Activated CD4-positive, alpha-beta T cell treated with anti-CD3 and anti-CD28 coated beads, Interleukin-2, amount 10 ng/mL, durations not matched to agents 24 days and 14 days (primary cell): ENCODE results near the gene TPD52L2. TPM values are rescaled to one million over a fixed set of nuclear protein-coding genes. Genes with fewer than 3 reads are reported as not detected.

ENCODE experiments used
- DNase-seq: peaks from one replicate; pipeline ENCODE4 v3.0.0; 2022
- H3K27ac Mint-ChIP-seq: one replicate; pipeline ENCODE4 v1.8.0; 2022; ENCODE audit warnings: mild to moderate bottlenecking, mixed read lengths
- H3K27me3 Mint-ChIP-seq: one replicate; pipeline ENCODE4 v1.8.0; 2022; ENCODE audit warnings: mixed read lengths
- H3K36me3 Mint-ChIP-seq: one replicate; pipeline ENCODE4 v1.8.0; 2022; ENCODE audit warnings: low read depth, mild to moderate bottlenecking, mixed read lengths
- H3K4me1 Mint-ChIP-seq: one replicate; pipeline ENCODE4 v1.8.0; 2021; ENCODE audit warnings: mixed read lengths
- H3K4me3 Mint-ChIP-seq: one replicate; pipeline ENCODE4 v1.8.0; 2022; ENCODE audit warnings: mild to moderate bottlenecking, moderate library complexity, mixed read lengths
- H3K9me3 Mint-ChIP-seq: one replicate; pipeline ENCODE4 v1.8.0; 2021; ENCODE audit warnings: mixed read lengths
- intact Hi-C: fragments of 100-400 bp; cut with micrococcal nuclease; formaldehyde crosslinking; loops from one replicate; pipeline ENCODE4 v1.15.1; 2023
- total RNA-seq: library from RNA; stranded (reverse); gene quantifications from 2 replicates; pipeline ENCODE4 v1.2.3, GENCODE V29; 2022

Gene TPD52L2
- total RNA-seq, 1 donor from 2014 or later = 78.8 TPM

- Mint-ChIP-seq H3K36me3 (peaks cover 47% of the 10 kb centered on the region), H3K4me3 (no peak overlapping the region), H3K9me3 (no peaks in the 10 kb centered on the region), H3K4me1 (no peaks in the 10 kb centered on the region), H3K27ac (no peak overlapping the region), H3K27me3 (no peaks in the 10 kb centered on the region)
- no peak for DNase-seq
- intact Hi-C loops = no loop called here
Measured at GRCh38 chr20:63886921-63887320, 21.9 kb downstream of the TPD52L2 start.

- peaks cover 37% of the 10 kb centered on the region for H3K36me3 Mint-ChIP-seq
- DNase-seq = no peak
- no peak overlapping the region for H3K4me3 Mint-ChIP-seq
- peaks cover 4% of the 10 kb centered on the region for H3K4me1 Mint-ChIP-seq
- intact Hi-C loops = no loop called here
- peaks cover 3% of the 10 kb centered on the region for H3K27me3 Mint-ChIP-seq
- H3K27ac Mint-ChIP-seq = no peak overlapping the region
- H3K9me3 Mint-ChIP-seq = no peaks in the 10 kb centered on the region
Measured at GRCh38 chr20:63889241-63890200, 24.5 kb downstream of the TPD52L2 start.

- no peaks in the 10 kb centered on the region for H3K9me3 Mint-ChIP-seq
Measured at GRCh38 chr20:63890201-63890576, 25.1 kb downstream of the TPD52L2 start.

GRCh38 chr20:63890616-63891015, 25.5 kb downstream of the TPD52L2 start:
- Mint-ChIP-seq H3K27me3 (peaks cover 3% of the 10 kb centered on the region), H3K4me3 (no peak overlapping the region), H3K9me3 (no peaks in the 10 kb centered on the region), H3K4me1 (peaks cover 4% of the 10 kb centered on the region), H3K36me3 (peaks cover 31% of the 10 kb centered on the region), H3K27ac (no peak overlapping the region)
- DNase-seq = no peak
- intact Hi-C loops = no loop called here

More at GRCh38 chr20:63890201-63890576, 25.1 kb downstream of the TPD52L2 start:
- DNase-seq = no peak
- H3K27ac Mint-ChIP-seq = no peak overlapping the region
- intact Hi-C loops = no loop called here
- H3K27me3 Mint-ChIP-seq = peaks cover 3% of the 10 kb centered on the region
- H3K4me1 Mint-ChIP-seq = peaks cover 4% of the 10 kb centered on the region
- H3K36me3 Mint-ChIP-seq = peaks cover 31% of the 10 kb centered on the region
- H3K4me3 Mint-ChIP-seq = no peak overlapping the region

- DNase-seq = no peak
- H3K9me3 Mint-ChIP-seq = no peaks in the 10 kb centered on the region
- intact Hi-C loops = no loop called here
- peaks cover 33% of the 10 kb centered on the region for H3K36me3 Mint-ChIP-seq
- peaks cover 11% of the 10 kb centered on the region for H3K4me1 Mint-ChIP-seq
- H3K4me3 Mint-ChIP-seq = no peak overlapping the region
- peaks cover 3% of the 10 kb centered on the region for H3K27me3 Mint-ChIP-seq
- H3K27ac Mint-ChIP-seq = no peak overlapping the region
Measured at GRCh38 chr20:63891061-63892002, 26.3 kb downstream of the TPD52L2 start.

GRCh38 chr20:63892402-63892801, 27.3 kb downstream of the TPD52L2 start:
- H3K4me3 Mint-ChIP-seq = no peak overlapping the region
- DNase-seq = no peak
- H3K9me3 Mint-ChIP-seq = no peaks in the 10 kb centered on the region
- H3K4me1 Mint-ChIP-seq = peaks cover 18% of the 10 kb centered on the region
- no peak overlapping the region for H3K27ac Mint-ChIP-seq
- H3K27me3 Mint-ChIP-seq = peaks cover 3% of the 10 kb centered on the region
- intact Hi-C loops = no loop called here
- peaks cover 33% of the 10 kb centered on the region for H3K36me3 Mint-ChIP-seq

- H3K27ac Mint-ChIP-seq = peak overlapping the region; percentile 87
- peaks cover 39% of the 10 kb centered on the region for H3K36me3 Mint-ChIP-seq
- H3K27me3 Mint-ChIP-seq = peaks cover 3% of the 10 kb centered on the region
- intact Hi-C loops = loop anchor here (1.0 to 2.0 kb wide), 3 partner anchors 21 to 87 kb away; partner anchors contain the start of genes PRPF6 and TPD52L2
- peak overlapping the region; percentile 76 for H3K4me3 Mint-ChIP-seq
- no peaks in the 10 kb centered on the region for H3K9me3 Mint-ChIP-seq
- no peak for DNase-seq
- peaks cover 31% of the 10 kb centered on the region for H3K4me1 Mint-ChIP-seq
Measured at GRCh38 chr20:63893999-63894357, 28.9 kb downstream of the TPD52L2 start.

- DNase-seq = peak; percentile 100
- Mint-ChIP-seq H3K4me1 (peaks cover 35% of the 10 kb centered on the region), H3K4me3 (peak within 1 kb of the TSS; percentile 90), H3K36me3 (peaks cover 39% of the 10 kb centered on the region), H3K9me3 (no peaks in the 10 kb centered on the region), H3K27me3 (peaks cover 3% of the 10 kb centered on the region), H3K27ac (peak within 1 kb of the TSS; percentile 94)
- intact Hi-C loops = loop anchor here (1.0 to 5.0 kb wide), 4 partner anchors 21 to 86 kb away; partner anchors contain the start of genes PRPF6, TPD52L2 and UCKL1
Measured at GRCh38 chr20:63894358-63895201, 29.5 kb downstream of the TPD52L2 start, which contains the start of gene DNAJC5. DNAJC5 (plus strand) TSS chr20:63895126; CDS start chr20:63928346, 33,220 bp downstream.

- peak overlapping the region; percentile 90 for H3K4me3 Mint-ChIP-seq
- H3K27me3 Mint-ChIP-seq = peaks cover 3% of the 10 kb centered on the region
Measured at GRCh38 chr20:63895202-63895951, 30.3 kb downstream of the TPD52L2 start.

GRCh38 chr20:63895952-63896263, 30.8 kb downstream of the TPD52L2 start:
- peak overlapping the region; percentile 94 for H3K27ac Mint-ChIP-seq
- peak overlapping the region; percentile 90 for H3K4me3 Mint-ChIP-seq
- peaks cover 3% of the 10 kb centered on the region for H3K27me3 Mint-ChIP-seq
- H3K4me1 Mint-ChIP-seq = peaks cover 38% of the 10 kb centered on the region
- H3K36me3 Mint-ChIP-seq = peaks cover 29% of the 10 kb centered on the region
- H3K9me3 Mint-ChIP-seq = no peaks in the 10 kb centered on the region
- DNase-seq = peak; percentile 68
- intact Hi-C loops = loop anchor here (2.0 to 5.0 kb wide), 4 partner anchors 31 to 85 kb away; partner anchors contain the start of genes PRPF6, TPD52L2 and UCKL1

More at GRCh38 chr20:63895202-63895951, 30.3 kb downstream of the TPD52L2 start:
- intact Hi-C loops = loop anchor here (2.0 to 5.0 kb wide), 3 partner anchors 31 to 85 kb away; partner anchors contain the start of genes PRPF6, TPD52L2 and UCKL1
- peak overlapping the region; percentile 94 for H3K27ac Mint-ChIP-seq
- no peaks in the 10 kb centered on the region for H3K9me3 Mint-ChIP-seq
- peaks cover 32% of the 10 kb centered on the region for H3K36me3 Mint-ChIP-seq
- no peak for DNase-seq
- H3K4me1 Mint-ChIP-seq = peaks cover 35% of the 10 kb centered on the region

- Mint-ChIP-seq H3K36me3 (peaks cover 25% of the 10 kb centered on the region), H3K4me1 (peaks cover 43% of the 10 kb centered on the region), H3K27ac (peak overlapping the region; percentile 94), H3K9me3 (no peaks in the 10 kb centered on the region), H3K4me3 (peak overlapping the region; percentile 90), H3K27me3 (peaks cover 3% of the 10 kb centered on the region)
- peak; percentile 79 for DNase-seq
- intact Hi-C loops = loop anchor here (2.0 to 5.0 kb wide), 2 partner anchors 40 to 61 kb away; partner anchors contain the start of gene UCKL1
Measured at GRCh38 chr20:63896264-63897105, 31.4 kb downstream of the TPD52L2 start.
